HepG2 (cell line): ENCODE data around the gene CAMKK1. TPM values are rescaled to one million over a fixed set of nuclear protein-coding genes. Genes with fewer than 3 reads are reported as not detected.

Experiments
- BATF2 ChIP-seq: sonication (generic); formaldehyde crosslinking; IDR thresholded peaks from 2 replicates; pipeline ENCODE4 v1.8.0; 2022; ENCODE audit warnings: mild to moderate bottlenecking, missing genetic modification reagents, moderate library complexity
- CBX1 ChIP-seq: IDR thresholded peaks from one replicate; pipeline ENCODE4 v1.6.1; 2016; ENCODE audit warnings: antibody characterized with exemption, low read depth
- EEA1 ChIP-seq: sonication (generic); formaldehyde crosslinking; IDR thresholded peaks from 2 replicates; pipeline ENCODE4 v1.5.1; 2020; ENCODE audit warnings: mild to moderate bottlenecking, missing genetic modification reagents, borderline replicate concordance
- ETS1 ChIP-seq: sonication (generic); formaldehyde crosslinking; IDR thresholded peaks from 2 replicates; pipeline ENCODE4 v1.4.0; 2020; ENCODE audit warnings: missing genetic modification reagents
- FUBP1 ChIP-seq: sonication (generic); formaldehyde crosslinking; IDR thresholded peaks from 2 replicates; pipeline ENCODE4 v1.5.1; 2020; ENCODE audit warnings: missing genetic modification reagents, mild to moderate bottlenecking, borderline replicate concordance
- HDAC2 ChIP-seq: sonication (generic); formaldehyde crosslinking; IDR thresholded peaks from 2 replicates; pipeline ENCODE4 v1.4.0; 2020; ENCODE audit warnings: missing genetic modification reagents
- HDAC6 ChIP-seq: fragments of 200-600 bp; sonication (generic); IDR thresholded peaks from 2 replicates; pipeline ENCODE4 v1.7.0; 2017; ENCODE audit warnings: mild to moderate bottlenecking, antibody characterized with exemption, low read length, low read depth
- IKZF5 ChIP-seq: IDR thresholded peaks from 2 replicates; pipeline ENCODE4 v1.6.1; 2018; ENCODE audit warnings: missing genetic modification reagents, mild to moderate bottlenecking, missing compliant biosample characterization
- ISL2 ChIP-seq: sonication (generic); formaldehyde crosslinking; IDR thresholded peaks from 2 replicates; pipeline ENCODE4 v1.5.0; 2020; ENCODE audit warnings: missing genetic modification reagents
- MAF1 ChIP-seq: sonication (generic); formaldehyde crosslinking; IDR thresholded peaks from 2 replicates; pipeline ENCODE4 v1.5.0; 2020; ENCODE audit warnings: missing genetic modification reagents, borderline replicate concordance
- PBX3 ChIP-seq: sonication (generic); formaldehyde crosslinking; IDR thresholded peaks from 2 replicates; pipeline ENCODE4 v1.8.1; 2023; ENCODE audit warnings: missing genetic modification reagents, inconsistent platforms, borderline replicate concordance
- PHF20 ChIP-seq: sonication (generic); formaldehyde crosslinking; IDR thresholded peaks from 2 replicates; pipeline ENCODE4 v1.5.0; 2020; ENCODE audit warnings: mild to moderate bottlenecking, missing genetic modification reagents
- POLR2AphosphoS2 ChIP-seq: IDR thresholded peaks from 2 replicates; pipeline ENCODE4 v1.6.1; 2011; ENCODE audit warnings: low read depth, low read length, improper control_type of control experiment
- PREB ChIP-seq: sonication (generic); formaldehyde crosslinking; IDR thresholded peaks from 2 replicates; pipeline ENCODE4 v1.4.0; 2020; ENCODE audit warnings: missing genetic modification reagents
- RFX1 ChIP-seq: fragments of 450-650 bp; IDR thresholded peaks from 2 replicates; pipeline ENCODE4 v1.6.1; 2017
- SP2 ChIP-seq: sonication (generic); formaldehyde crosslinking; IDR thresholded peaks from 2 replicates; pipeline ENCODE4 v1.5.1; 2020; ENCODE audit warnings: mild to moderate bottlenecking, missing genetic modification reagents
- ZBTB1 ChIP-seq: sonication (generic); formaldehyde crosslinking; IDR thresholded peaks from 2 replicates; pipeline ENCODE4 v1.4.0; 2020; ENCODE audit warnings: missing genetic modification reagents, borderline replicate concordance
- ZNF326 ChIP-seq: sonication (generic); formaldehyde crosslinking; IDR thresholded peaks from 2 replicates; pipeline ENCODE4 v1.4.0; 2020; ENCODE audit warnings: missing genetic modification reagents, borderline replicate concordance
- ZNF547 ChIP-seq: sonication (generic); formaldehyde crosslinking; IDR thresholded peaks from 2 replicates; pipeline ENCODE4 v1.5.1; 2020; ENCODE audit warnings: mild to moderate bottlenecking, missing genetic modification reagents
- ZNF580 ChIP-seq: IDR thresholded peaks from 2 replicates; pipeline ENCODE4 v1.6.1; 2016; ENCODE audit warnings: low read depth, borderline replicate concordance
- ZNF839 ChIP-seq: sonication (generic); formaldehyde crosslinking; IDR thresholded peaks from 2 replicates; pipeline ENCODE4 v1.4.0; 2020; ENCODE audit warnings: missing genetic modification reagents, mild to moderate bottlenecking, borderline replicate concordance
- polyA plus RNA-seq, 8 experiments: library from polyadenylated mRNA; depleted of rRNA in 3 of 8; stranded (reverse) in 7 of 8; unstranded in 1 of 8; fragments of >200 nt; fragmentation: Illumina TruSeq in 4 of 8; extraction: Trizol in 4 of 8; gene quantifications; 2 replicates each; pipeline versions ENCODE4 v1.2.1 to v1.2.3, GENCODE V29; 2011 to 2016; ENCODE audit warnings: low read depth in 4 of 8, missing spikeins in 1 of 8, mixed read lengths in 1 of 8; ENCODE audit not compliant: insufficient read depth in 1 of 8
- total RNA-seq, 5 experiments: library from RNA; depleted of rRNA; stranded (reverse); fragments of >200 nt; fragmentation: Illumina TruSeq; extraction: Trizol; gene quantifications; 2 replicates each; pipeline ENCODE4 v1.2.3, GENCODE V29; 2016; ENCODE audit warnings: low read depth in 1 of 5

CAMKK1 gene
- total and polyA plus RNA-seq, 2 of the 13 experiments (the other 11 are each of a cell fraction or from before 2014, with no cell fraction given) = 1.5 to 1.6 TPM

- no peak for TF ChIP-seq POLR2AphosphoS2
- TF ChIP-seq BATF2 (CRISPR knock-in tag) = no peak
- no peak for TF ChIP-seq ETS1 (CRISPR knock-in tag)
- TF ChIP-seq ZNF326 = no peak
- TF ChIP-seq FUBP1 (CRISPR knock-in tag) = no peak; the same call in 1 of the 2 replicates
- no peak for TF ChIP-seq ZNF839
- no peak for TF ChIP-seq PBX3
- peak; percentile 84; the same call in 1 of the 2 replicates for TF ChIP-seq EEA1
- TF ChIP-seq ZBTB1 (CRISPR knock-in tag) = no peak
- TF ChIP-seq ZNF580 (CRISPR knock-in tag) = no peak
- no peak for TF ChIP-seq RFX1
- TF ChIP-seq SP2 = peak; percentile 58; the same call in 1 of the 2 replicates
- peak; percentile 4; the same call in 1 of the 2 replicates for TF ChIP-seq HDAC2
- peak; percentile 84 for TF ChIP-seq CBX1
- no peak for TF ChIP-seq PREB (CRISPR knock-in tag)
- peak; percentile 40; the same call in 1 of the 2 replicates for TF ChIP-seq ZNF547 (CRISPR knock-in tag)
- peak; percentile 77; the same call in 1 of the 2 replicates for TF ChIP-seq MAF1 (CRISPR knock-in tag)
- TF ChIP-seq ISL2 = peak; percentile 67
- TF ChIP-seq PHF20 (CRISPR knock-in tag) = peak; percentile 85
- peak; percentile 84; the same call in 1 of the 2 replicates for TF ChIP-seq IKZF5 (CRISPR knock-in tag)
- no peak for TF ChIP-seq HDAC6
Observed at GRCh38 chr17:3845621-3846436, 47.0 kb downstream of the CAMKK1 start, which contains the start of gene NCBP3 (continued).
